Measurements from ENCODE around the gene FSTL4. TPM values are rescaled to one million over a fixed set of nuclear protein-coding genes. Genes with fewer than 3 reads are reported as not detected.
A peak's percentile ranks its signal among the peaks of the same experiment; 100 is the strongest.

The FSTL4 gene
- 0.14 and 0.47 TPM in 2 replicates for total RNA-seq (2014; rRNA removed; shearing (Covaris generic))

DNA sequence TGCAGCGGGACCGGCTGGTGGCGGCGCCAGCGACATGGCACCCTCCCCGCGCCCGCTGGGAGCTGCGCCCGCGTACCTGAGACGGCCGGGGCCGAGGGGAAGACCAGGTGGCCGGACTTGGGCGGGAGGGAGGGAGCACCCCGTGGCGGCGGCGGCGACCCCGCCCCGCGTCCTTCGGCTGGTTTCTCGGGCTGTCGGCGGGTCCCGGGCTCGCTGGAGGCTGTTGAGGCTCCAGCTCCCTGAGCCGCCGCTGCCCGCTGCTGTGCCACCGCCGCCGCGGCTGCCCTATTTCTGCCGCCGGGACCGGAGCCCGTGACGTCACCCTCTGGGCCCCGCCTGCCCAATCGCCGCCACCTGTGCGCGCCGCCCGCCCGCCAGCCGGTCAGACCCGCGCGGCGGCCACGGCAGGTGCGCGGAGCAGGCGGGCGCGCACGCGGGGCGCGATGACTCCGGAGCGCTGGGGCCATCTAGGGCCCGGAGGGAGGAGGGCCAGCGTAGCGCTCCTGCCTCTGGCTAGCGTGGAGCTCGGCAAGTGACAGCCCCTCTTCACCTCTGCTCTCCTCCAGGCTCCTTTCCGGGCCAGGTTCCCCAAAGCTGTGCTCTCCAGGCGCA lies at the start of gene FSTL4:
TSS of gene FSTL4 (minus strand) at position 293 of the 612 bp plus-strand sequence.
- DNase-seq (ENCODE audit: low spot score), result no peak

DNA sequence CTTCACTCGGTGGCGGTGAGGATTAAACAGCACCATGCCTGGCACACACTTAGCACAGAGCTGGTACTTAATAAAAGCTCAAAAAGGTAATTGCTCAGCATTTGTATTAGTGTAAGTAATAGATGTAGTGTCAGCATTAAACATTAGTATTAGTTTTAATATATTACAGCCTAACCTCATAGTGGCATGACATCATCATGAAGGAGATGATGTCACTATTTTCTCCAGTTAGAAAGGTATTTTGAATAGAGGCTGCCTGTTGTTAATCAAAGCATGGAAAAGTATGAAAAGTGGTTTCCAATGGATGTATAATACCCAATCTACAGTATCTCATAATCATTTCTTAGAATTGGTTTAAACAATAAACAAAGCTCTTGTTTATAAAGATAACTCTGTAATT lies 49.0 kb upstream of the FSTL4 start:
- no peak for DNase-seq (ENCODE audit: low spot score)

DNA sequence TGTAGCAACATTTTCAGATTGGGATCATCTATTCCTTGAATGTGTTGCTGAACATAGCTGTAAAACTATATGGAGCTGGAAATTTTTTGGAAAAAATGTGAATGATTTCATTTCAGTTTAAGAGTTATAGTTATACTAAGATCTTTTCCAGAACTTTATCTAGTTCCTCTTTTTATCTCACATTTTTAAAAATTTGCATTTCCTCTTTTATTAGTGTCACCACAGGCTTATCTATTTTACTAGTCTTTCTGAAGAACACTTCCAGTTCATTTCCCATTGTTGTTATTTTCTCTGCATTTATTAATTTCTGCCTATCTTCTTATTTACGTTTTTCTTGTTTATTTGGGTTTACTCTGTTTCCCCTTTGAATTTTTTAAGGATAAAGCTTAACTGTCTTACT lies 46.0 kb upstream of the FSTL4 start:
- no peak for DNase-seq (ENCODE audit: low spot score)

DNA sequence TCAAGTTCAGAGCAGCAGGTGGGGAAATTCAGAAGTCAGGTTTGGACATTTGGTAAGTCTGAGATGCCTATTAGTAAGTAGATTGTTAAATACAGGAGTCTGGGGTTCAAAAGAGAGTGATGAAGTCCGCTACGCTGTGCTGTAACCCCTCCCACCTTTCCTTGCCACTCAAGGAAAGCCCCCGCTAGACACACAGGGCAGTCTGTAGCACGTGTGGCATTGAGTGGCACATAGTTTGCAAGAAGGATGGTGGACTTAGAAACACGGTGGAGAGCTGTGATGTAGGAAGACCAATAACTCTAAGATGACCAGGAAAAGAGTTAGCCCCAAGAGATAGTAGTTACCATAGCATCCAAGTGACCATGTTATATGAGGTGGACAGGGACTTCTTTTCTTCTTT lies 44.7 kb upstream of the FSTL4 start:
- no peak for DNase-seq (ENCODE audit: low spot score)

DNA sequence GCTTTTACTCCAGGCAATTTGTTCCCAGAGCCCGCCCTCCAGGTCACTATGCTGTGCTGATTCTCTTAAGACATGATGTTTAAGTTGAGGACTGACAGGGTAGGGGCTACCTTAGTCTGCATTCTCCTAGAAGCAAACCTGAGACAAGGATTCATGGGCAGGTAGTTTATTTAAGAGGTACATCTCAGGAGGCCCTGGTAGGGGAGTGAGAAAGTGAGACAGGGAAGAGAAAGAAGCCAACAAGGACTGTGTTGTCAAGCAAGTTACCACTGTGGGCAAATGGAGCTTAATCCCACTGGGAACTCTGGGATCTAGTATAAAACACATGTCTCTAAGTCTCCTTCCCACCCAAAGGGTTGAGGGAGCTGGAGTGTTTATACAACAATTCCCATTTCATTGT lies 43.6 kb upstream of the FSTL4 start:
- no peak for DNase-seq (ENCODE audit: low spot score)

DNA sequence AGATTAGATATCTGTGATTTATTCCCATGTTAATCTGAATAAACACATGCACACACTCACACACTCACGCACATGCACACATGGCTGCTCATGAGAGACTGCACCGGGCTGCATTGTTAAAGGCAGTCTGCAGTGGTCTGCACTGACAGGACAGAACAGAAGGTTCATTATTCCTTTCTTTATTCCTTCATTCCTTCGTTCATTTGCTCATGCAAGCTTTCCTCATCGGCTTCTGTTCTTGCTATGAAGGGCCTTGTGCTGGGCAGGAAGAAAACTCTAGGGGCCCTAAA lies 41.4 kb upstream of the FSTL4 start:
- no peak for DNase-seq (ENCODE audit: low spot score)

DNA sequence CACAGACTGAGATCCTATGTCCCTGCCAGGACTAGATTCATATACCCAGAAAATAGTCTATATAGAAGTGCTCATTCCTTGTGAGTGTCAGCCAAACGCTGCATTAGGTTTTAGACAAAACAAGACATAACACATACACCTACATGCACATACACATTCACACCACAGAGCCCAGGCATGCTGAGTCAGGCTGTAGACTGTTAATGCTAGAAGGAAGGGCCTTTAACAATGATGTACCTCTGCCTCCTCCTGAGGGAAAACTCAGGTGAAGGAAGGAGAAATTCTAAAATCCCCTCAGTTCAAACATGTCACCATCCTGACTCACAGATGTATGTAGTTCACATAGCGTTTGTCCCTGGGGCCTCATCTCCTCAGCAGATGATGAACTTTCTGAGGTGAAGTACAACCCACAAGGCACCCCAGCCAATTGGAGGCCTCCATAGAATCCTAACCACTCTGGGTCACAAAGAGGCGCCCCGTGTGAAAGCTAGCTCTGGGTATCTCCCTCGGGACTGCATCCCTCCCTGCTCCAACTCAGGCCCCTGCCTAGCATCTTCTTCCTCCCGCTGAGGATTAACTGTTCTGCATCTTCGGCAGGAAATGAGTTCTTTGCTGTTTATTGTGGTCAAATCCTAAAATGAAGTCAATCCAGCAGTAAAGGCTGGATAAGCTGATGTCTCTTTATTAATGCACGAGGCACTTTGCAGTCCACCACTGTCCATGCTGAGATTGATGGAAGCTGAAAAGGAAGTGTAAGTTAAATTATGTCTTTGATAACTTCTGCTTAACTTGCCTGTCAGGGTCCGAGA lies 40.8 kb upstream of the FSTL4 start:
- DNase-seq (ENCODE audit: low spot score), result no peak

DNA sequence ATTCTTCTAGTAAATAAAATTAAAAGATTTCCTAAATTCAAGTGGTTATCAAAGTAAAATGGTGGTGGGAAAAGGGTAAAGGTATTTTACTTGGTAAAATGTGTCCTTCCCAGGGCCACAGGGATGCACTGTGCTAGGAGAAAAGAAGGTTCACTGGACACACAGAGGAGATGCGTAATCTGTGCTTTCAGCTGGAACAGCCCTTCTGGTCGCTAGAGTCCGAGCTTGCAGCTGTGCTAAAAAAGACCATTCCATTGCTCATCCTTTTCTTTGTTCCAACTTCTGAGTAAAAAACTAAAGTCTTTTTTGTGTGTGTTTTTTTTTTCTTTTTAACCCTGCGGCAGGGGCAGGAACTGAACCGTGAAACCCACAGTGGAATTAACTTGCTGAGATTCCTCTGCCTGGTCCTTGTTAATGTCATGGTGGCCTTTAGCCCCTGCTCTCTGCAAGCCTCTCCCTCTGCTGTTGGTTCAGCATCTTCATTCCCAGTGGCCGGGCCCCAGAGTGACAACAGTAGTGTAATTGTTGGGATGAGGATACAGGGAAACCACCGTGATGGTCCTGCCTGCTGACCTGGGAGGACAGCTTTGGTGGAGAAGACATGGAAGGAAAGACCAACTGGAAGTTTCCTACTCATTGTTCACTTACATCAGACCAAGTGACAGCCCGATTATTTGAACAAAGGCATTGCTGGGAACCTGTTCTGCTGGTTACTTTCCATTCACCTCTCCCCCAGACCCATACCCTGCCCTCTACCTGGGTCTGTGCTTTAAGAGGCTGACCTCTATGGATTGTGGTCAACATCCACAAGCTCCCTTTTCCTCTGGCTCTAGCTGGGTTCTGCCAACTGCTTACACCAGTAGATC lies 31.9 kb upstream of the FSTL4 start:
- DNase-seq (ENCODE audit: low spot score), result no peak

DNA sequence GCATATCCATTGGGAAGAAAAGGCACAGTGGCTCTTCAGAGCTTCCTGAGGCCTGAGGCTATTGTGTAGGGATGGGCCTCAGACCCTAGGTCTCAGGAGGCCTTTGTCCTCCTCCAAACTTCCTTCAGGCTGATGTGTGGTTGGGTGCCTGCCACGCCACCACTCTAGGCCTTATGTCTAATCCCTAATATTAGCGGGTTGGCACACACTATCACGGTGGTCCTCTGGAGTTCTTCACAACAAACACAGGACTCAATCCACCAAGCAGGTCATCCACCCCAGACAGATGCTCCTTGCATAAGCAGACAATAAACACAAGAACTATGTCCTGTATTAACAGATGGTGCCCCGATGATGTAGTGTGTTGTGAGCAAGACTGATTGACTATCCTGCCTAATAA lies 31.0 kb upstream of the FSTL4 start:
- DNase-seq (ENCODE audit: low spot score), result no peak

DNA sequence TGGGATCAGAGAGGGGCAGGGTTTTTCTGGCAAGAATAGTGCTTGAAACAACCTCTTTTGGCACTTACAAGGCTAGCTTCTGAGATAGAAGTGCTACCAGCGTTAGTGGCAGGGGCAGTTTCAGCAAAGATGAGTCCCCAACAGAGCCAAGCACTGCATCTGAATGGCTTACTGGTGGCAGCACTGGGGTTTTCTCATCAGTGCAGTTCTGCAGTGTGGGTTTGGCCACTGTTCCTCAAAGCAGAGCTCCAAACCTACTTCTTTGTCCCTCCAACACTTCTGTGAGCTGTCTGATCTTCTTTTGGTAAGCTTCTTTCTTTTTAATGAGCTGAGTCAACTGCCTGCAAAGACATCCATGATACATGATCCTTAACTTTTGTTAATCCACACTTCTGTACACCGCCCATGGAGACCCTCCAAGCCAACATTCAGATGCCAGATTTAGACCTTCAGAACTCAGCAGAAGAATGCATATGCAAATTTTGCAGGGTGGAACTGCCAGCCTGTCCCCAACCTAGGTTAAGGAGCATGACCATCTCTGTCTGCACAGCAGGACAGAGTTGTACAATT lies 29.9 kb upstream of the FSTL4 start:
- no peak for DNase-seq (ENCODE audit: low spot score)

DNA sequence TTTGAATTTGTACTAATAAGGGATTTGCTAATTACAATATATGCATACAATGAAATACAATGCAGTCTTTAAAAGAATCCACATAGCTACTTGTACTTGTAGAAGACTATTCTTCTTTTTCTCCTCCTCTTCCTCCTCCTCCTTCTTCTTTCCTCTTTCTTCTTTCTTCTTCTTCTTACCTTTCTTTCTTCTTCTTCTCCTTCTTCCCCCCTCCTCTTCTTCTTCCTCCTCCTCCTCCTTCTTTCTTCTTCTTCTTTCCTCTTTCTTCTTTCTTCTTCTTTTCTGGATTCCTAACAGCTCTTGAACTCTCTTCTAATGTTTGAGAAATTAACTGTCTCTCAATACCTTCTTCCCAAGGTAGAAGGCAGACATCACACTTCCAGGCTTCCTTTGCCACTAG lies 29.3 kb upstream of the FSTL4 start:
- DNase-seq (ENCODE audit: low spot score), result no peak

DNA sequence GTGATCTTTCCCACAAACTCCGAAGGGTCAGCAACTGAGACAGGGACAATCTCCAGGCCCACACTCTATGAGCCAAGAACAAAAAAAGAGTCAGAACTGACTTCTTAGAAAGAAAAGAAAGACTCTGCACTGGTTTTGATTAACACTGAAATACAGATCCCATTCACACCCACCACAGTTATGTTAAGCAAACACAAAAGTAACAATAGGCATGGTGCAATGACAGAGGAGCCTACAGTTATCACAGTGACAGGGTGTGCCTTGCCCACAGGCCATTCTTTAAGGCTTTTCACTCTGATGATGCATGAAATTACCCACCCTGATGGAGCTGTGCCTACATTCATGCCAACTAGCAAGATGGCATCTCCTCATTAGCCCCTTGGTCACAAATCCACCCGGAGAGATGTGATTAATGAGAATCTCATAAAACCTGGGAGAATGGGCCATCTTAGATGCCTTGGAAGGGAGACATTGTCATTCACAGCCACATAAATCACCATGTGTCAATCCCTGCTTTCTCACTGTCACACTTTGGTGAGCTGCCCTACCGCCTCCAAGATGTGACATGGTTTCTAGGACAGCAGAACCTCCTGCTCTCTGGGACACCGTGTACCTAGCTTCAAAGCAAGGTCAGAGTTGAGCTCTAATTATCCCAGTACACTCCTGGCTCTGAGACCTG lies 27.6 kb upstream of the FSTL4 start:
- DNase-seq (ENCODE audit: low spot score), result no peak

DNA sequence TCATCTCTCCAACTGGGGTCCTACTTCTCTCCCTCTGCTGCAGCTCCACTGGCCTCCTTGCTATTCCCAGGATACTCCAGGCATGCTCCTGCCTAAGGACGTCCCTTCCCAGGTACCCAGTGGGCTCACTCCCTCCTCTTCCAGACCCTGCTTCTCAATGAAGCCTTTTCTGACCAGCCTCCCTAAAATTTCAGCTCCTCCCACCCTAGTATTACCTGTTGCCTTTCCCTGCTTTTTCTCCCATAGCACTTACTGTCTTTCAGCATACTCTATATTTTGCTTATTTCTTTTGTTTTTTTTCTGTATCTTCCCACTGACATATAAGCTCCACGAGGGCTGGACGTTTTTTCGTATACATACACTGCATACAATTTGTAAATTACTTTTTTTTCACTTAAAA lies 26.1 kb upstream of the FSTL4 start:
- DNase-seq (ENCODE audit: low spot score), result no peak

DNA sequence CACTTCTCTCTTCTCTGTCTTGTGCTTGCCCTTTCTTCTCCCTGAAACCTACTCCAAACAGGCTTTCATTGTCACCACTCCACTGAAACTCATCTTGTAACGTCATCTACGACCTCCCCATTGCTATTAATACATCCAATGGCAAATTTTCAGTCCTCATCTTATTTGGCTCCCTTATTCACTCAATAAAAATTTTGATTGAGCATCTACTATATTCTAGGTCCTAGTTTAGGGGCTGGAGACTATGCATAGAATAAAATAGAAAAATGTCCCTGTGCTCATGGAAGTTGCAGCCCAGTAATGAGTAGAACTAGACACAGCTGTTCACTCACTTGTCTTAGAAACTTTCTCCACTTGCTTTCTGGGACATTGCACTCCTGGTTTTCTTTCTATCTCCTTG lies 24.9 kb upstream of the FSTL4 start:
- no peak for DNase-seq (ENCODE audit: low spot score)

DNA sequence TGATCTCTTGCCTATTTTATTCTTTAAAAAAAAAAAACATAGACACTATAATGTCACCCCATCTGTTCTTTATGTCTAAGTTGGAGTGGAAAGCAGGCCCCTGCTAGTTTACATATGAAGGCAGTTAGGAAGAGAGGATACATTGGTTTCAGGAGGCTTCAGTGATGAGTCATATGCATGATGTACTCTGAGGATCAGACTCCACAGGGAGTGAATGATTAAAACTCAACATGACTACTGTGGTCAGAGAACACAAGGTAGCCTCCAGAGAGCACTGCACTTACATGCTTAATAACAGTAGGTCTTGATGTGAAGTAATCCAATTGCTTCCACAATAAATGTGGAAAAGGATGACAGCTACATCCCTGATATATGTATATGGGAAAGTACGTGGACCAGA lies 22.7 kb upstream of the FSTL4 start:
- DNase-seq (ENCODE audit: low spot score), result peak; percentile 52

DNA sequence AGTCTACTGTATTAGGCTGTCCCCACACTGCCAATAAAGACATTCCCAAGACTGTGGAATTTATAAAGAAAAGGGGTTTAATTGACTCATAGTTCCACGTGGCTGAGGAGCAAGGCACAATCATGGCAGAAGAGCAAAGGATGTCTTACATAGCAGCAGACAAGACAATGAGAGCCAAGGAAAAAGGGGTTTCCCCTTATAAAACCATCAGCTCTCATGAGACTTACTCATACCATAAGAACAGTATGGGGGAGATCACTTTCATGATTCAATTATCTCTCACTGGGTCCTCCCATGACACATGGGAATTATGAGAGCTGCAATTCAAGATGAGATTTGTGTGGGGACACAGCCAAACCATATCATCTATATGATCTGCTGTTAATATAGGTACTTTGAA lies 14.8 kb upstream of the FSTL4 start:
- no peak for DNase-seq (ENCODE audit: low spot score)

DNA sequence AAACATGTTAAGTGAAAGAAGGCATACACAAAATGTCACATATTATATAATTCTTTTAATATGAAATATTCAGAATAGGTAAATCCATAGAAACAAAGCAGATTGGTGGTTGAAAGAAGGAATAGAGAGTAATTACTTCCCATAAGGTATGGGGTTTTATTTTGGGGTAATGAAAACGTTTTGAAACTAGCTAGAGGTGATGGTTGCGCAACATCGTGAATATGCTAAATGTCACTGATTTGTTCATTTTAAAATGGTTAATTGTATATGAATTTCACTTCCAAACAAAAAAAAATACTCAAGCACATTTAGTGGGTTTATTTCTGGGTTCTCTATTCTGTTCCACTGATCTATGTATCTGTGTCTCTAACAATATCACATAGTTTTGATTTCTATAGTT lies 12.0 kb upstream of the FSTL4 start:
- DNase-seq (ENCODE audit: low spot score), result no peak

DNA sequence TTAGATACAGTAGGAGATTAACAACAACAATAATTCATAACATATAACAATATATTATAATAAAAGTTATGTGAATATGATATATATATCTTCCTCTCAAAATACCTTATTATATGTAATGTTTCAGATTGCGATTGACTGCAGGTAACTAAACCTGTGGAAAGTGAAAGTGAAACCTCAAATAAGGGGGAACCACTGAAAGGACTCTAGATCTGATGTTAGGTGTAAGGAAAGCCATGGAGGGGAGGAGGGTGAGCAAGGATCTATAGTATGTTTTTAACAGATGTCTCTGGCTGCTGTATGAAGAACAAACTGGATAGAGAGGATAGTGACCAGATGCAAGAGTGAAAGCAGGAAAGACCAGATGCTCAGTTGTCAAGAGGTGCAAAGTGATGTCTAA lies 5.8 kb upstream of the FSTL4 start:
- DNase-seq (ENCODE audit: low spot score), result no peak

DNA sequence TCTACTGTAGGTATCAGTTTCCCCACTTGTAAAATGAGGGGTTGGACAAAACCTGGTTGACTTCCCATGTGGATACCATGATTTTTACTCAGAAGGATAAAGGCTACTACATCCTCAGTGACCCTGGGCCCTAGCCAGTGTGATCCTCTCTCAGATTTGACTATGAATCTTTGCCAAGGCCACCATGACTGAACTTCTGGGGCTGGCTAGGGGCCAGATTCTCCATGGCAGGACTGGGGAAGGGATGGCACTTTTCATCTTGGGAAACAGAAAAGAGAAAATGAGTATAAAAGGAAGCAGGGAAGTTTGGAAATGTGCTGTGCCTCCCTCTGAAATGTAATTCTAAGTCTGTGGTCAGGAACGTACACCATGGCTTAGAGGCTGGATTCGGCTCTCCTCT lies 1.4 kb upstream of the FSTL4 start:
- DNase-seq (ENCODE audit: low spot score), result no peak

DNA sequence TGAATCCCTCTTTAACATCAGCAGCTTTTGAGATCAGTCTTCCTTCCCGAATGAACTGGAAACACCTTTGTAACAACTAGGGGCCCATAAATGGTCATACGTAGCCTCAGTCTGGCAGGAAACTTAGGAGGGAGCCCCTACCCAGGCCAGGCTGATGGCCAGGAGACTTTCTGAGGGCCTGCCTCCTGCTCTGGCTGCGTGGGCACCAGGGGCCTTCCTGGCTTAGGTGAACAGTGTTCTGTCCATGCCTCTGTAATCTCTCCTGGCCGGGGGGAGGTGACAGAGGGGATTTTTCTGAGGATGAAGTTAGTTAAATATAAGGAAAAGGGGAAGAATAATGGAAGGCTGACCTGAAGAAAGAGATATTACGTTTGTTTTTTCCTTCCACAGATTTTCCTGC lies 843 bp upstream of the FSTL4 start:
- DNase-seq (ENCODE audit: low spot score), result no peak

DNA sequence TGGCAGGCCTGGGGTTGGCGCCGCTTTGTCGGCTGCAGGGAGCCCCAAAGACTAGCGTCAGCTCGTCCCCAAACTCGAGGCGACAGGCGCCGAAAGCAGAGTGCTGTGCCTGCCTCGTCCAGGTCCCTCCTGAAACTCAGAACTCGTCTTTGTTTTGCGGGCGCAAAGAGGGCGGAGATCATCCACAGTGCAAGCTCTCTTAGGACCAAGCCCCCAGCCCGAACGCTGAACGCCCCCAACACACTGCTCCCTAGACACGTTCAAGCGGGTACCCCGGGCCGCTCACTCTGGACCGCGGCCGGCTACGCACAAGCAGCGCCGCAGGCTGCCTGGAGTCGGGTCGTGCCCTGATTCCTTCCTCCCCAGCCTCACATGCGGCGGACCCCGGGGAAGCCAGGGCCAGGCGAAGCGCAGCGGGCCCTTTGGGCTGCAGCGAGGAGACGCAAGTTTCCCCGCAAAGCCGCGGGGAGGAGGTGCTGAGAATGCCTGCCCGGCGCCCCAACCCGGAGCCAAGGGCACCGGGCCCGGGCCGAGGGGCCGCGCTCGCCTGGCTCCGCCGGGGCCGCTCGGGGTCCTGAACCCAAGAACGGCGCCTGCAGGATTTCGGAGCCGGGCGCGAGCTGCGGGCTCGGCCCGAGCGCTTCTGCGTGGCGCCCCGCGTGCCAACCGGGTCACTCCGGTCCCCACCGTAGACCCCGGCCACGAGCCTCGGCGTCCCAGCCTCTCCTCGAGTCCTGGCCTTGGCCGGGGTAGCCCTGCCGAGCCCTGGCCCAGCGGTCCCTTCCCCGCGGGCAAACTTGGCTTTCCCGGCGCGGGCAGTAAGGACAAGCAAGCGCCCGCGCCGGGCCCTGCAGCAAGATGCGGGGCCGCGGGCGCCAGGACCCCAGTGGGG lies 738 bp downstream of the FSTL4 start:
- DNase-seq (ENCODE audit: low spot score), result no peak

All from H4 (cell line).